Suprapubic skin (tissue), 4 donors: ENCODE results near the gene CHRM4. TPM values are rescaled to one million over a fixed set of nuclear protein-coding genes. Genes with fewer than 3 reads are reported as not detected.

ENCODE experiments used
- DNase-seq, 2 donors: peaks; one replicate each; pipeline ENCODE4 v3.0.0-alpha.2; 2019; ENCODE audit warnings: low spot score in 2 of 2
- H3K27ac ChIP-seq: fragments of 200-600 bp; sonication (generic); one replicate; pipeline ENCODE4 v1.5.1; 2019
- H3K27me3 ChIP-seq: fragments of 200-600 bp; sonication (generic); one replicate; pipeline ENCODE4 v1.5.1; 2019
- H3K36me3 ChIP-seq: fragments of 200-600 bp; sonication (generic); one replicate; pipeline ENCODE4 v1.5.1; 2019
- H3K4me1 ChIP-seq: fragments of 200-600 bp; sonication (generic); one replicate; pipeline ENCODE4 v1.5.1; 2019
- H3K4me3 ChIP-seq: fragments of 200-600 bp; sonication (generic); one replicate; pipeline ENCODE4 v1.5.1; 2019; ENCODE audit warnings: mild to moderate bottlenecking
- H3K9me3 ChIP-seq: fragments of 200-600 bp; sonication (generic); one replicate; pipeline ENCODE4 v1.5.1; 2019
- EP300 ChIP-seq: sonication (generic); formaldehyde crosslinking; IDR thresholded peaks from one replicate; pipeline ENCODE4 v1.6.1; 2017; ENCODE audit warnings: antibody characterized with exemption
- POLR2A ChIP-seq, 2 donors: fragments of 450-650 bp; IDR thresholded peaks; one replicate each; pipeline ENCODE4 v1.6.1; 2017; ENCODE audit warnings: antibody characterized with exemption in 2 of 2, mild to moderate bottlenecking in 2 of 2, moderate library complexity in 2 of 2
- POLR2AphosphoS5 ChIP-seq, 3 donors: sonication (generic); formaldehyde crosslinking; IDR thresholded peaks; one replicate each; pipeline ENCODE4 v1.6.1; 2017; ENCODE audit warnings: antibody characterized with exemption in 3 of 3
- WGBS: methylation state at CpG from one replicate; pipeline ENCODE4 v1.1.5; 2018; 5-methylcytosine and 5-hydroxymethylcytosine counted together
- total RNA-seq, 4 donors: library from RNA; depleted of rRNA; stranded (reverse); fragments of >200 nt; gene quantifications; one replicate each; pipeline ENCODE4 v1.1.0, GENCODE V29; 2016
- TF ChIP-seq, protein P1 (sequence below), 2 donors: fragments of 200-600 bp in 1 of 2; fragments of 450-650 bp in 1 of 2; sonication (generic) in 1 of 2; IDR thresholded peaks; one replicate each; pipeline ENCODE4 v1.5.1; 2016 to 2019; ENCODE audit warnings: antibody characterized with exemption in 2 of 2, mild to moderate bottlenecking in 1 of 2, moderate library complexity in 1 of 2

The CHRM4 gene
- total RNA-seq, 4 donors from 2014 or later, result 0.80 to 3.0 (median 2.6) TPM

- no peaks in the 10 kb centered on the region for H3K9me3 ChIP-seq
- no peaks in the 10 kb centered on the region for H3K36me3 ChIP-seq
- TF ChIP-seq, protein P1, sequence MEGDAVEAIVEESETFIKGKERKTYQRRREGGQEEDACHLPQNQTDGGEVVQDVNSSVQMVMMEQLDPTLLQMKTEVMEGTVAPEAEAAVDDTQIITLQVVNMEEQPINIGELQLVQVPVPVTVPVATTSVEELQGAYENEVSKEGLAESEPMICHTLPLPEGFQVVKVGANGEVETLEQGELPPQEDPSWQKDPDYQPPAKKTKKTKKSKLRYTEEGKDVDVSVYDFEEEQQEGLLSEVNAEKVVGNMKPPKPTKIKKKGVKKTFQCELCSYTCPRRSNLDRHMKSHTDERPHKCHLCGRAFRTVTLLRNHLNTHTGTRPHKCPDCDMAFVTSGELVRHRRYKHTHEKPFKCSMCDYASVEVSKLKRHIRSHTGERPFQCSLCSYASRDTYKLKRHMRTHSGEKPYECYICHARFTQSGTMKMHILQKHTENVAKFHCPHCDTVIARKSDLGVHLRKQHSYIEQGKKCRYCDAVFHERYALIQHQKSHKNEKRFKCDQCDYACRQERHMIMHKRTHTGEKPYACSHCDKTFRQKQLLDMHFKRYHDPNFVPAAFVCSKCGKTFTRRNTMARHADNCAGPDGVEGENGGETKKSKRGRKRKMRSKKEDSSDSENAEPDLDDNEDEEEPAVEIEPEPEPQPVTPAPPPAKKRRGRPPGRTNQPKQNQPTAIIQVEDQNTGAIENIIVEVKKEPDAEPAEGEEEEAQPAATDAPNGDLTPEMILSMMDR (IDR thresholded peaks at IDR 0.05), result no peak
- TF ChIP-seq EP300 (no peak), POLR2A (IDR thresholded peaks at IDR 0.05) (no peak), POLR2AphosphoS5 (IDR thresholded peaks at IDR 0.05) (no peak)
- no peak overlapping the region for H3K4me3 ChIP-seq
- WGBS, result 82% methylated on average over 11 of the region's 11 CpGs
- H3K27ac ChIP-seq, result no peak overlapping the region
- peaks cover 41% of the 10 kb centered on the region for H3K4me1 ChIP-seq
- no peak for DNase-seq
- peaks cover 25% of the 10 kb centered on the region for H3K27me3 ChIP-seq
These were observed 55.5 kb downstream of the CHRM4 start for GRCh38 chr11:46335890-46336562.

DNA sequence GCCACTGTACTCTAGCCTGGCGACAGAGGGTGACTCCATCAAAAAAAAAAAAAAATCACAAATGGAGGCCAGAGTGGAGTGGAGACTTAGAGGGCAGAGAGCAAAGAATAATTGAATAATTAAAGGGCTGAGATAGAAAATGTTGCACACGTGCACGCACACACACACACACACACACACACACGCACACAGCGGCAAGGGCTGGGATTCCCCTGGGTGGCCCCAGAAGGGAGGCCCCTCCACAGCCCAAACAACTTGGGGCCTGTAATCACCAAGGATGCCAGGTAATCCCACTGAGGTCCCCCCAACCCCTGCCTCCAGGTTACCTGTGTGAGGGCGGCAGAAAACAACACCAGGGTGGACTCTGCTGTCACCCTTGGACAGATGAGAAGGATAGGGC lies 56.3 kb downstream of the CHRM4 start:
- Histone ChIP-seq H3K9me3 (no peaks in the 10 kb centered on the region), H3K27me3 (peaks cover 25% of the 10 kb centered on the region), H3K4me1 (peaks cover 44% of the 10 kb centered on the region), H3K36me3 (no peaks in the 10 kb centered on the region), H3K27ac (no peak overlapping the region), H3K4me3 (no peak overlapping the region)
- 90% methylated on average over 6 of the region's 6 CpGs for WGBS
- DNase-seq, result no peak
- TF ChIP-seq POLR2AphosphoS5 (IDR thresholded peaks at IDR 0.05) (no peak), EP300 (no peak), POLR2A (IDR thresholded peaks at IDR 0.05) (no peak)
- TF ChIP-seq, protein P1 (IDR thresholded peaks at IDR 0.05), result no peak

GRCh38 chr11:46334211-46334610 lies 57.4 kb downstream of the CHRM4 start:
- no peak overlapping the region for H3K4me3 ChIP-seq
- no peaks in the 10 kb centered on the region for H3K9me3 ChIP-seq
- no peaks in the 10 kb centered on the region for H3K36me3 ChIP-seq
- H3K27me3 ChIP-seq, result peaks cover 30% of the 10 kb centered on the region
- H3K27ac ChIP-seq, result no peak overlapping the region
- peaks cover 37% of the 10 kb centered on the region for H3K4me1 ChIP-seq
- TF ChIP-seq, protein P1 (IDR thresholded peaks at IDR 0.05), result no peak
- TF ChIP-seq POLR2AphosphoS5 (IDR thresholded peaks at IDR 0.05) (no peak), EP300 (no peak), POLR2A (IDR thresholded peaks at IDR 0.05) (no peak)
- DNase-seq, result no peak
- no CpG with 5 or more reads among the region's 3 CpGs for WGBS

Other genes starting within 250 kb of the CHRM4 start
- gene CREB3L1, start 114.1 kb downstream of the CHRM4 start, total RNA-seq, result 1 to 10 TPM in 2 of 4 donors, under 1 TPM in 2; 0.79 to 2.3 (median 1.5) TPM
- 10 to 100 TPM; 60.5 to 91.0 (median 73.4) TPM for gene DGKZ, start 44.3 kb downstream of the CHRM4 start, total RNA-seq
- gene MDK, start 10.1 kb downstream of the CHRM4 start, total RNA-seq, result 10 to 100 TPM in 3 of 4 donors, 1 to 10 TPM in 1; 9.1 to 22.6 (median 13.9) TPM
- gene AMBRA1, start 202.2 kb upstream of the CHRM4 start, total RNA-seq, result 10 to 100 TPM; 38.6 to 63.2 (median 45.6) TPM
- 1 to 10 TPM; 2.8 to 5.6 (median 3.5) TPM for gene HARBI1, start 225.5 kb upstream of the CHRM4 start, total RNA-seq
- gene ATG13, start 225.8 kb upstream of the CHRM4 start, total RNA-seq, result 10 to 100 TPM; 68.8 to 94.3 (median 90.2) TPM